IMR-90 (cell line): Measurements from ENCODE around the gene KLK11. TPM values are rescaled to one million over a fixed set of nuclear protein-coding genes. Genes with fewer than 3 reads are reported as not detected.

Source experiments
- ATAC-seq: fragments of 200-7000 bp; cut with Tn5 transposase; 2 replicates; pipeline ENCODE4 v1.9.1; 2020; ENCODE audit warnings: low read depth, mild to moderate bottlenecking, moderate library complexity
- BruUV-seq: library from RNA; stranded (reverse); fragments of 400-500 nt; replicated peaks from 2 replicates; lab custom pipeline; 2021; lab: Mats Ljungman, UMichigan
- CTCF ChIA-PET: fragments of 300-600 bp; formaldehyde crosslinking; extraction: SDS; loops from one replicate; lab custom pipeline; 2021; ENCODE audit warnings: antibody characterized with exemption; lab: Yijun Ruan, JAX
- POLR2A ChIA-PET: fragments of 300-600 bp; sonication (Branson Sonifier 250); formaldehyde crosslinking; loops from one replicate; lab custom pipeline; 2022; ENCODE audit warnings: antibody characterized with exemption; ENCODE audit not compliant: unreplicated experiment; lab: Charles Lee
- DNase-seq: peaks from one replicate; pipeline ENCODE4 v3.0.0; 2013
- H2AFZ ChIP-seq: replicated peaks from 2 replicates; pipeline ENCODE3; 2013; ENCODE audit warnings: low read length, mild to moderate bottlenecking; ENCODE audit not compliant: poor library complexity
- H2AK5ac ChIP-seq: 2 replicates; pipeline ENCODE4 v1.6.1; 2013; ENCODE audit warnings: low read depth, low read length, inconsistent platforms
- H2AK9ac ChIP-seq: replicated peaks from 2 replicates; pipeline ENCODE3; 2013; ENCODE audit warnings: mild to moderate bottlenecking, low read depth, low read length, moderate library complexity; ENCODE audit not compliant: poor library complexity
- H2BK120ac ChIP-seq: 2 replicates; pipeline ENCODE4 v1.6.1; 2013; ENCODE audit warnings: low read depth, low read length, inconsistent platforms
- H2BK15ac ChIP-seq: 3 replicates; pipeline ENCODE4 v1.6.1; 2013; ENCODE audit warnings: low read depth, low read length, inconsistent platforms
- H2BK20ac ChIP-seq: 2 replicates; pipeline ENCODE4 v1.6.1; 2013; ENCODE audit warnings: low read depth, mild to moderate bottlenecking, inconsistent platforms, low read length, moderate library complexity
- H2BK5ac ChIP-seq: 2 replicates; pipeline ENCODE4 v1.6.1; 2013; ENCODE audit warnings: mild to moderate bottlenecking, low read depth, low read length, inconsistent platforms; ENCODE audit not compliant: poor library complexity, severe bottlenecking
- H3K14ac ChIP-seq: replicated peaks from 2 replicates; pipeline ENCODE4 v1.6.1; 2013; ENCODE audit warnings: low read depth, low read length, inconsistent platforms
- H3K18ac ChIP-seq: 2 replicates; pipeline ENCODE4 v1.6.1; 2013; ENCODE audit warnings: low read depth, low read length, control low read depth
- H3K23ac ChIP-seq: 2 replicates; pipeline ENCODE4 v1.6.1; 2013; ENCODE audit warnings: low read depth, low read length, inconsistent platforms
- H3K27ac ChIP-seq: 2 replicates; pipeline ENCODE4 v1.5.1; 2013; ENCODE audit warnings: mild to moderate bottlenecking, control low read depth, low read length; ENCODE audit not compliant: insufficient read depth
- H3K27me3 ChIP-seq: 2 replicates; pipeline ENCODE4 v1.6.1; 2013; ENCODE audit warnings: low read length; ENCODE audit not compliant: control insufficient read depth, insufficient read depth
- H3K36me3 ChIP-seq: 2 replicates; pipeline ENCODE4 v1.6.1; 2013; ENCODE audit warnings: low read length, mixed read lengths; ENCODE audit not compliant: control insufficient read depth, insufficient read depth
- H3K4ac ChIP-seq: 2 replicates; pipeline ENCODE4 v1.6.1; 2013; ENCODE audit warnings: low read depth, low read length, inconsistent platforms
- H3K4me1 ChIP-seq: 2 replicates; pipeline ENCODE4 v1.6.1; 2013; ENCODE audit warnings: low read length, mixed read lengths; ENCODE audit not compliant: control insufficient read depth, insufficient read depth
- H3K4me2 ChIP-seq: 2 replicates; pipeline ENCODE4 v1.6.1; 2013; ENCODE audit warnings: low read depth, mild to moderate bottlenecking, control low read depth, low read length, moderate library complexity
- H3K4me3 ChIP-seq: 2 replicates; pipeline ENCODE4 v1.5.1; 2013; ENCODE audit warnings: low read depth, mild to moderate bottlenecking, control low read depth, low read length, moderate library complexity; ENCODE audit not compliant: insufficient read depth
- H3K56ac ChIP-seq: 2 replicates; pipeline ENCODE4 v1.6.1; 2013; ENCODE audit warnings: low read length, inconsistent platforms; ENCODE audit not compliant: insufficient read depth; ENCODE audit errors: extremely low read depth
- H3K79me1 ChIP-seq, 2 experiments: 2 replicates each; pipeline ENCODE4 v1.6.1; 2013; ENCODE audit warnings: low read length in 2 of 2, inconsistent platforms in 1 of 2, low read depth in 1 of 2
- H3K9ac ChIP-seq: 2 replicates; pipeline ENCODE4 v1.6.1; 2013; ENCODE audit warnings: low read depth, low read length, control low read depth
- H3K9me1 ChIP-seq: 2 replicates; pipeline ENCODE4 v1.6.1; 2013; ENCODE audit warnings: low read length, inconsistent platforms; ENCODE audit not compliant: insufficient read depth
- H3K9me3 ChIP-seq: 2 replicates; pipeline ENCODE4 v1.6.1; 2013; ENCODE audit warnings: low read length; ENCODE audit not compliant: control insufficient read depth, insufficient read depth
- H4K20me1 ChIP-seq: 2 replicates; pipeline ENCODE4 v1.6.1; 2013; ENCODE audit warnings: low read length, inconsistent platforms; ENCODE audit not compliant: insufficient read depth
- H4K5ac ChIP-seq: 2 replicates; pipeline ENCODE4 v1.6.1; 2013; ENCODE audit warnings: mild to moderate bottlenecking, low read depth, low read length, control low read depth
- H4K8ac ChIP-seq, 2 experiments: 2 replicates each; pipeline ENCODE4 v1.6.1; 2013; ENCODE audit warnings: low read depth in 2 of 2, low read length in 2 of 2, control low read depth in 1 of 2, inconsistent platforms in 1 of 2
- H4K91ac ChIP-seq: 2 replicates; pipeline ENCODE4 v1.6.1; 2013; ENCODE audit warnings: low read depth, low read length, inconsistent platforms; ENCODE audit not compliant: insufficient read depth
- BHLHE40 ChIP-seq: fragments of 150-350 bp; IDR thresholded peaks from 2 replicates; pipeline ENCODE4 v1.6.1; 2016; ENCODE audit warnings: mild to moderate bottlenecking, low read depth, low read length
- CTCF ChIP-seq: conservative IDR thresholded peaks from 2 replicates; pipeline ENCODE4 v1.5.1; 2012; ENCODE audit warnings: mild to moderate bottlenecking, low read depth, low read length, improper control_type of control experiment
- FOS ChIP-seq: fragments of 150-350 bp; IDR thresholded peaks from 2 replicates; pipeline ENCODE4 v1.6.1; 2016; ENCODE audit warnings: low read depth, low read length
- MXI1 ChIP-seq: IDR thresholded peaks from 2 replicates; pipeline ENCODE4 v1.6.1; 2012; ENCODE audit warnings: low read depth, mild to moderate bottlenecking, low read length, moderate library complexity, borderline replicate concordance
- NFE2L2 ChIP-seq: fragments of 150-350 bp; IDR thresholded peaks from 2 replicates; pipeline ENCODE4 v1.6.1; 2016; ENCODE audit warnings: low read depth, mild to moderate bottlenecking, low read length
- RAD21 ChIP-seq: IDR thresholded peaks from 2 replicates; pipeline ENCODE4 v1.6.1; 2012; ENCODE audit warnings: low read length, improper control_type of control experiment
- WGBS, 2 experiments: methylation state at CpG; one replicate each; pipeline versions ENCODE4 v1.1.5 to v1.1.7; 2013; ENCODE audit warnings: missing lambda C conversion rate in 2 of 2; ENCODE audit not compliant: insufficient read length in 1 of 2; ENCODE audit errors: extremely low coverage in 2 of 2; 5-methylcytosine and 5-hydroxymethylcytosine counted together
- dilution Hi-C: fragments of 300-500 bp; cut with HindIII; formaldehyde crosslinking; loops from one replicate; pipeline ENCODE4 v1.14.3; 2018; ENCODE audit warnings: low sequenced_read_pairs; ENCODE audit not compliant: unreplicated experiment
- in situ Hi-C: fragments of 300-500 bp; cut with MboI; formaldehyde crosslinking; loops from 3 replicates; pipeline ENCODE4 v1.14.3; 2019; ENCODE audit warnings: low sequenced_read_pairs, inconsistent platforms, mixed read lengths
- intact Hi-C: fragments of 100-400 bp; cut with micrococcal nuclease; formaldehyde crosslinking; loops from 2 replicates; pipeline ENCODE4 v1.10.0; 2022
- polyA plus RNA-seq, 3 experiments: library from polyadenylated mRNA; depleted of rRNA; stranded (reverse); fragments of >200 nt; gene quantifications; 2 replicates each; pipeline ENCODE4 v1.2.3, GENCODE V29; 2012; ENCODE audit warnings: low replicate concordance in 1 of 3
- total RNA-seq: library from RNA; depleted of rRNA; stranded (reverse); fragments of >200 nt; gene quantifications from 2 replicates; pipeline ENCODE4 v1.2.3, GENCODE V29; 2012
- TF ChIP-seq, protein P1 (sequence below): fragments of 150-350 bp; IDR thresholded peaks from 2 replicates; pipeline ENCODE4 v1.6.1; 2017; ENCODE audit warnings: mild to moderate bottlenecking, antibody characterized with exemption, low read length, low read depth

Gene KLK11
- total and polyA plus RNA-seq, 2 of the 4 experiments (the other 2 are of a cell fraction), result not detected

DNA sequence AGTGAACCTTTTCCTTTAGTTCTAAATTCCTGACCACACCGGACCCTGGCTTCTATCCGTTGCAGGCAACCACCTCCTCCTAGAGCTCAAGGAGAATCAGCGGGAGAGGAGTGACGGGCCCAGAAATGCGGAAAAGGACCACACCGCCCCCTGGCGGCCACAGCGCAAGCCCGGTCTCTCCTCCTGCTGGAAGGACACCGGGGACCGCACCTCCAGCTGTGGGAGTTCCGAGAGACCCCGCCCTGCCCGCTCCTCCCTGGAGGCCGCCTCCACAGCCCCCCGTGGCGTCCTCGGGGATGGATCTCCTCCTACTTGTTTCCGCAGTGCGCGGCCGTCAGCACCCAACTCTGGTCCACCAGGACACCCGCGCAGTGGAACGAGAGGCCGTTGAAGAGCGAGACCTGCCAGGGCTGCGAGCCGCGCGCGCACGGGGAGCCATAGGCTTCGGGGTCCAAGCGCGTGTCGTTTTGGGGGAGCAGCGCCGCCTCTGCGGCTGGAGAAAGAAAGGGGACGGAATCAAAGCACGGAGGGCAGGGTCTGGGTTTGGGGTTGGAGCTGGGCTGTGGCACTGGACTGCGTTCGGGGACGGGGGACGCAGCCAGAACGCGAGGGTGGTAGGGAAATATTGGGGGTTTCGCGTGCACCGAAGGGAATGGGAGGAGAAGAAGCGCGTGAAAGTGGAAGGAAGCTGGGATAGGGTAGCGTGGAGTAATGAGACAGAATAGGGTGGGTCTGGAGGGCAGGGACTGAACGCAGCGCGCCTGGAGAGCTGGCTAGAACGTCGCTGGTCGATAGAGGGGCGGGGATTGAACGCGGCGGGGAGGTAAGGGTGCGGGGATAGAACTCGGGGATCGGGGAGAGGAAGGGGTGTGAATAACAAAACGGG is 9.4 kb downstream of the KLK11 start:
- Histone ChIP-seq H3K18ac (no peak overlapping the region), H2BK5ac (no peak overlapping the region), H2BK20ac (no peak overlapping the region), H3K4me1 (no peaks in the 10 kb centered on the region), H3K79me1 (no peaks in the 10 kb centered on the region), H4K91ac (no peak overlapping the region), H2AK9ac (peak overlapping the region; percentile 55), H3K14ac (no peak overlapping the region), H2BK15ac (no peak overlapping the region), H3K27me3 (peaks cover 19% of the 10 kb centered on the region), H3K36me3 (no peaks in the 10 kb centered on the region), H4K8ac (no peak overlapping the region), H3K9me3 (no peaks in the 10 kb centered on the region; the same call in 1 of the 2 replicates), H2BK120ac (no peak overlapping the region), H2AFZ (peak overlapping the region; percentile 58), H3K27ac (no peak overlapping the region), H3K9ac (no peak overlapping the region), H3K23ac (no peak overlapping the region), H3K56ac (no peak overlapping the region), H3K4ac (no peak overlapping the region), H3K4me3 (no peak overlapping the region), H4K5ac (no peak overlapping the region), H3K4me2 (no peak overlapping the region; the same call in 1 of the 2 replicates), H4K20me1 (no peaks in the 10 kb centered on the region), H3K9me1 (no peaks in the 10 kb centered on the region), H2AK5ac (no peak overlapping the region)
- DNase-seq, result peak; percentile 16
- intact Hi-C loops (loop anchor here (10.0 kb wide), 1 partner anchor 662 kb away; no protein-coding TSS in a partner anchor), in situ Hi-C loops (no loop called here), dilution Hi-C loops (no loop called here)
- TF ChIP-seq RAD21 (0 out of 2 replicates have a peak, but pooled peaks have one; percentile 13), CTCF (peak; percentile 43), FOS (no peak), NFE2L2 (no peak), MXI1 (no peak), BHLHE40 (no peak)
- TF ChIP-seq, protein P1, sequence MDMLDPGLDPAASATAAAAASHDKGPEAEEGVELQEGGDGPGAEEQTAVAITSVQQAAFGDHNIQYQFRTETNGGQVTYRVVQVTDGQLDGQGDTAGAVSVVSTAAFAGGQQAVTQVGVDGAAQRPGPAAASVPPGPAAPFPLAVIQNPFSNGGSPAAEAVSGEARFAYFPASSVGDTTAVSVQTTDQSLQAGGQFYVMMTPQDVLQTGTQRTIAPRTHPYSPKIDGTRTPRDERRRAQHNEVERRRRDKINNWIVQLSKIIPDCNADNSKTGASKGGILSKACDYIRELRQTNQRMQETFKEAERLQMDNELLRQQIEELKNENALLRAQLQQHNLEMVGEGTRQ, result no peak
- ATAC-seq, result peak; percentile 56
- ChIA-PET POLR2A (no interaction called here), CTCF (interaction anchor here (0.8 kb wide), 1 partner anchor 152 kb away, joined by 3 read pairs; no protein-coding TSS in a partner anchor)
- no TSS peak for BruUV-seq
- 1% methylated on average over 42 of the region's 68 CpGs; no CpG with 5 or more reads in 1 of the 2 experiments for WGBS, 2 experiments
